H1 (cell line): Measurements from ENCODE around the gene SPATA21. TPM values are rescaled to one million over a fixed set of nuclear protein-coding genes. Genes with fewer than 3 reads are reported as not detected.

Experiments
- CTCF ChIA-PET: fragments of 300-600 bp; sonication (Branson Sonifier 250); formaldehyde crosslinking; loops from one replicate; lab custom pipeline; 2021; ENCODE audit not compliant: partially characterized antibody; lab: Charles Lee
- POLR2A ChIA-PET: fragments of 300-600 bp; sonication (Branson Sonifier 250); formaldehyde crosslinking; loops from one replicate; lab custom pipeline; 2021; ENCODE audit warnings: inconsistent platforms; ENCODE audit not compliant: partially characterized antibody; lab: Charles Lee
- DNase-seq, 2 experiments: peaks; one replicate each; pipeline versions ENCODE4 v3.0.0 to v3.0.0-alpha.2; 2010 to 2022; ENCODE audit warnings: low spot score in 2 of 2, low read depth in 1 of 2, mixed read lengths in 1 of 2
- FAIRE-seq: peaks from 2 replicates; lab custom pipeline; 2011; peaks lifted over from hg19 to GRCh38; lab: Jason Lieb, UNC
- H2AFZ ChIP-seq: 2 replicates; pipeline ENCODE4 v1.8.1; 2012; ENCODE audit warnings: low read length, inconsistent platforms
- H2AK5ac ChIP-seq: 2 replicates; pipeline ENCODE4 v1.6.1; 2013; ENCODE audit warnings: low read depth, low read length
- H2BK120ac ChIP-seq: replicated peaks from 2 replicates; pipeline ENCODE3; 2013; ENCODE audit warnings: low read depth, low read length, inconsistent platforms
- H2BK12ac ChIP-seq: 2 replicates; pipeline ENCODE4 v1.6.1; 2013; ENCODE audit warnings: low read depth, low read length
- H2BK15ac ChIP-seq: 2 replicates; pipeline ENCODE4 v1.6.1; 2013; ENCODE audit warnings: low read length
- H2BK20ac ChIP-seq: 2 replicates; pipeline ENCODE4 v1.6.1; 2013; ENCODE audit warnings: low read length
- H2BK5ac ChIP-seq: 2 replicates; pipeline ENCODE4 v1.6.1; 2013; ENCODE audit warnings: low read depth, low read length
- H3K14ac ChIP-seq: 2 replicates; pipeline ENCODE4 v1.6.1; 2013; ENCODE audit warnings: inconsistent platforms; ENCODE audit not compliant: insufficient read length
- H3K18ac ChIP-seq: 2 replicates; pipeline ENCODE4 v1.6.1; 2013; ENCODE audit warnings: low read length; ENCODE audit errors: extremely low read depth
- H3K23ac ChIP-seq: 2 replicates; pipeline ENCODE4 v1.6.1; 2013; ENCODE audit warnings: inconsistent platforms; ENCODE audit not compliant: insufficient read length
- H3K23me2 ChIP-seq: 2 replicates; pipeline ENCODE4 v1.6.1; 2013; ENCODE audit warnings: low read depth, low read length
- H3K27ac ChIP-seq: 2 replicates; pipeline ENCODE4 v1.6.1; 2011; ENCODE audit warnings: low read depth, low read length, inconsistent platforms
- H3K27me3 ChIP-seq, 4 experiments: replicated peaks in 1 of 4; 1 replicate in 1 of 4; 2 replicates in 3 of 4; pipeline versions ENCODE4 v1.6.1 to v1.8.1; 2011 to 2013; ENCODE audit warnings: low read length in 3 of 4, mild to moderate bottlenecking in 3 of 4, inconsistent platforms in 2 of 4, mixed read lengths in 2 of 4, moderate library complexity in 1 of 4; ENCODE audit not compliant: control insufficient read depth in 3 of 4, insufficient read depth in 3 of 4; ENCODE audit errors: extremely low read depth in 1 of 4
- H3K36me3 ChIP-seq, 4 experiments: 2 replicates each; pipeline versions ENCODE4 v1.6.1 to v1.8.1; 2011 to 2013; ENCODE audit warnings: mild to moderate bottlenecking in 4 of 4, low read length in 3 of 4, moderate library complexity in 2 of 4, control low read depth in 1 of 4, inconsistent platforms in 1 of 4; ENCODE audit not compliant: insufficient read depth in 4 of 4, control insufficient read depth in 2 of 4
- H3K4ac ChIP-seq: replicated peaks from 2 replicates; pipeline ENCODE3; 2013; ENCODE audit warnings: low read length, low read depth, mixed read lengths, inconsistent platforms; ENCODE audit not compliant: insufficient read length
- H3K4me1 ChIP-seq, 4 experiments: replicated peaks in 1 of 4; 1 replicate in 1 of 4; 2 replicates in 3 of 4; pipeline versions ENCODE4 v1.6.1 to v1.8.1; 2011 to 2013; ENCODE audit warnings: low read length in 3 of 4, inconsistent platforms in 2 of 4, mixed read lengths in 1 of 4; ENCODE audit not compliant: insufficient read depth in 4 of 4, control insufficient read depth in 3 of 4
- H3K4me2 ChIP-seq, 2 experiments: 2 replicates each; pipeline versions ENCODE4 v1.6.1 to v1.8.1; 2011 to 2013; ENCODE audit warnings: low read depth in 2 of 2, low read length in 2 of 2, control low read depth in 1 of 2, inconsistent platforms in 1 of 2, mild to moderate bottlenecking in 1 of 2; ENCODE audit not compliant: insufficient read depth in 1 of 2
- H3K4me3 ChIP-seq, 4 experiments: fragments of 200-600, 300-600 bp in 1 of 4; sonication (generic), shearing (Covaris generic), sonication (Bioruptor Twin) in 1 of 4; 2 replicates each; pipeline versions ENCODE4 v1.5.1 to v1.8.1; 2011 to 2016; ENCODE audit warnings: low read length in 4 of 4, low read depth in 3 of 4, control low read depth in 2 of 4, inconsistent platforms in 2 of 4, mild to moderate bottlenecking in 2 of 4, mixed read lengths in 1 of 4, moderate library complexity in 1 of 4; ENCODE audit not compliant: insufficient read depth in 2 of 4; ENCODE audit errors: extremely low read depth in 1 of 4
- H3K56ac ChIP-seq: replicated peaks from 2 replicates; pipeline ENCODE3; 2013; ENCODE audit warnings: low read depth, mild to moderate bottlenecking, mixed read lengths, low read length, inconsistent platforms; ENCODE audit not compliant: insufficient read length
- H3K79me1 ChIP-seq: 2 replicates; pipeline ENCODE4 v1.6.1; 2013; ENCODE audit warnings: low read depth, low read length, control low read depth
- H3K79me2 ChIP-seq, 2 experiments: 2 replicates each; pipeline versions ENCODE4 v1.6.1 to v1.8.1; 2012 to 2013; ENCODE audit warnings: low read length in 2 of 2, mild to moderate bottlenecking in 2 of 2, inconsistent platforms in 1 of 2; ENCODE audit not compliant: insufficient read depth in 2 of 2, control insufficient read depth in 1 of 2
- H3K9ac ChIP-seq, 4 experiments: replicated peaks in 1 of 4; 1 replicate in 1 of 4; 2 replicates in 3 of 4; pipeline versions ENCODE4 v1.6.1 to v1.8.1; 2011 to 2013; ENCODE audit warnings: low read depth in 3 of 4, low read length in 3 of 4, control low read depth in 2 of 4, mild to moderate bottlenecking in 2 of 4, moderate library complexity in 2 of 4, inconsistent platforms in 1 of 4; ENCODE audit errors: extremely low read depth in 1 of 4
- H3K9me3 ChIP-seq, 2 experiments: 2 replicates each; pipeline versions ENCODE4 v1.6.1 to v1.8.1; 2012 to 2013; ENCODE audit warnings: mild to moderate bottlenecking in 2 of 2, moderate library complexity in 2 of 2, control low read depth in 1 of 2, inconsistent platforms in 1 of 2, low read depth in 1 of 2, low read length in 1 of 2, mixed read lengths in 1 of 2; ENCODE audit not compliant: insufficient read depth in 2 of 2
- H4K20me1 ChIP-seq, 2 experiments: replicated peaks in 1 of 2; 2 replicates each; pipeline versions ENCODE3 to v1.8.1; 2011 to 2013; ENCODE audit warnings: inconsistent platforms in 2 of 2, low read length in 2 of 2, mild to moderate bottlenecking in 1 of 2; ENCODE audit not compliant: insufficient read depth in 2 of 2, control insufficient read depth in 1 of 2
- H4K5ac ChIP-seq: 2 replicates; pipeline ENCODE4 v1.6.1; 2013; ENCODE audit warnings: low read length, low read depth, mixed read lengths, inconsistent platforms; ENCODE audit not compliant: insufficient read length
- H4K8ac ChIP-seq: 2 replicates; pipeline ENCODE4 v1.8.0; 2013; ENCODE audit warnings: mild to moderate bottlenecking, moderate library complexity, low read length, inconsistent platforms; ENCODE audit not compliant: insufficient read depth; ENCODE audit errors: extremely low read depth
- H4K91ac ChIP-seq: replicated peaks from 2 replicates; pipeline ENCODE3; 2013; ENCODE audit warnings: low read length, mixed read lengths, inconsistent platforms; ENCODE audit not compliant: insufficient read length
- EZH2 ChIP-seq: fragments of 200-600 bp; sonication (generic); IDR thresholded peaks from 2 replicates; pipeline ENCODE4 v1.7.1; 2012; ENCODE audit warnings: low read depth, mild to moderate bottlenecking, moderate library complexity, low read length, inconsistent platforms; ENCODE audit not compliant: severe bottlenecking
- PHF8 ChIP-seq: fragments of 200-600 bp; sonication (generic); conservative IDR thresholded peaks from 2 replicates; pipeline ENCODE4 v1.7.1; 2012; ENCODE audit warnings: low read depth, mild to moderate bottlenecking, inconsistent platforms, low read length, moderate library complexity
- RBBP5 ChIP-seq: IDR thresholded peaks from 2 replicates; pipeline ENCODE4 v1.7.1; 2012; ENCODE audit warnings: low read depth, mild to moderate bottlenecking, inconsistent platforms, low read length, moderate library complexity, borderline replicate concordance
- RFX5 ChIP-seq: IDR thresholded peaks from 2 replicates; pipeline ENCODE4 v1.6.1; 2011; ENCODE audit warnings: low read depth, low read length, improper control_type of control experiment, borderline replicate concordance
- WGBS, 2 experiments: shearing (Covaris generic) in 1 of 2; methylation state at CpG; one replicate each; pipeline versions ENCODE4 v1.1.6 to v1.1.7; 2013 to 2015; ENCODE audit warnings: low lambda C conversion rate in 2 of 2, mixed read lengths in 2 of 2, inconsistent platforms in 1 of 2, low coverage in 1 of 2, missing lambda C conversion rate in 1 of 2; ENCODE audit not compliant: insufficient replicate concordance in 2 of 2, insufficient coverage in 1 of 2, insufficient read length in 1 of 2; ENCODE audit errors: extremely low coverage in 1 of 2, missing lambda C conversion rate in 1 of 2; 5-methylcytosine and 5-hydroxymethylcytosine counted together
- polyA plus RNA-seq, 7 experiments: library from polyadenylated mRNA; depleted of rRNA in 3 of 7; stranded (reverse) in 5 of 7; unstranded in 2 of 7; fragments of >200 nt in 5 of 7; fragments of 200-250 nt in 2 of 7; gene quantifications; 1 replicate in 5 of 7; 2 replicates in 1 of 7; 4 replicates in 1 of 7; pipeline versions ENCODE4 v1.2.1 to v1.2.3, GENCODE V29; 2011 to 2013; ENCODE audit warnings: missing spikeins in 2 of 7, mixed read lengths in 2 of 7
- total RNA-seq: library from RNA; stranded (reverse); fragmentation: NEBNext Ultra II Directional; extraction: Animal tissue kit (Norgen Biotek cat#: 25700); gene quantifications from 2 replicates; pipeline ENCODE4 v1.2.1, GENCODE V29; 2021

SPATA21 gene
- total and polyA plus RNA-seq, 2 of the 8 experiments (the other 6 are each of a cell fraction or from before 2014, with no cell fraction given): not detected

- no peak overlapping the region for H4K5ac ChIP-seq
- H3K56ac ChIP-seq: no peak overlapping the region
- H3K79me2 ChIP-seq: no peaks in the 10 kb centered on the region; a peak in 1 of 4 replicates
- no peak overlapping the region for H4K8ac ChIP-seq
- no peak overlapping the region for H3K4me3 ChIP-seq
- H3K18ac ChIP-seq: no peak overlapping the region
- no peaks in the 10 kb centered on the region for H3K9me3 ChIP-seq
- H3K4me2 ChIP-seq: no peak overlapping the region
- no peak overlapping the region for H3K23ac ChIP-seq
- peaks cover 0 to 4% (median 3%) of the 10 kb centered on the region in 4 experiments; a peak in 1 of 7 replicates for H3K27me3 ChIP-seq
- WGBS, 2 experiments: 90% methylated on average over 10 of the region's 10 CpGs; no CpG with 5 or more reads in 1 of the 2 experiments
- peaks cover 13 to 20% of the 10 kb centered on the region in 2 experiments for H4K20me1 ChIP-seq
- H3K23me2 ChIP-seq: peaks cover 2% of the 10 kb centered on the region; the same call in 1 of the 2 replicates
- H2BK12ac ChIP-seq: no peak overlapping the region
- ChIA-PET POLR2A (no interaction called here), CTCF (interaction anchor here (1.2 kb wide), 1 partner anchor 15 kb away, joined by 3 read pairs; no protein-coding TSS in a partner anchor)
- no peak overlapping the region for H2AK5ac ChIP-seq
- H4K91ac ChIP-seq: no peak overlapping the region
- H2BK15ac ChIP-seq: no peak overlapping the region
- no peak for TF ChIP-seq RFX5
- no peak for TF ChIP-seq PHF8
- TF ChIP-seq RBBP5: no peak
- TF ChIP-seq EZH2: no peak
- peaks cover 4 to 44% (median 14%) of the 10 kb centered on the region in 4 experiments; a peak in 6 of 8 replicates for H3K36me3 ChIP-seq
- H2BK20ac ChIP-seq: no peak overlapping the region
- H3K27ac ChIP-seq: no peak overlapping the region
- FAIRE-seq (no peak), DNase-seq (no peak)
- H3K4me1 ChIP-seq: peaks cover 0 to 2% (median 0%) of the 10 kb centered on the region in 4 experiments; a peak in 3 of 7 replicates
- H2AFZ ChIP-seq: no peak overlapping the region
- no peak overlapping the region for H3K9ac ChIP-seq
- no peak overlapping the region for H3K14ac ChIP-seq
- no peaks in the 10 kb centered on the region; the same call in 1 of the 2 replicates for H3K79me1 ChIP-seq
- no peak overlapping the region for H3K4ac ChIP-seq
- H2BK5ac ChIP-seq: no peak overlapping the region
- H2BK120ac ChIP-seq: no peak overlapping the region
Observed at GRCh38 chr1:16446116-16446515, 8.9 kb upstream of the SPATA21 start.
